GM18502 (cell line): ENCODE results near the gene GRIP2.

Experiments used
- ATAC-seq: cut with Tn5 transposase; IDR thresholded peaks from one replicate; pipeline ENCODE4 v1.9.1; 2021; ENCODE audit warnings: mild to moderate bottlenecking; ENCODE audit not compliant: unreplicated experiment, poor library complexity

The GRIP2 gene

DNA sequence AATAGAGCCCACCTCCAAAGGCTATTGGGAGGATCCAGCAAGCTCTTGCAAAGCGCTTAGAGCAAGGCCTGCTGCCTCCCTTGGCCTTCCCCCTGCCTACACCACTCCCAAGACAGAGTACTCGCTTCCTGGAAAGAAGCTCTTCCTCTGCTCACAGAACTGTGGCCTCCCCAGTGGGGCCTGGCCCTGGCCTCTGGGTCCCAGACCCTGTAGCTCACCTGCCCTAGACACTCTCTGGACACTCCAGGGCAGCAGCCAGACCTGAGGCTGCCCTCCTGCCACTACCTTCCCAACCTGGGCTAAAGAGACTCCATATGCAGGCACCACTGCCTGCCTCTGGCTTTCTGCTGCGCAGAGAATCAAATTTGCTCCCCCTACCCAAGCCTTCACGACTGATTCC lies 49.9 kb downstream of the GRIP2 start:
- ATAC-seq = no peak

GRCh38 chr3:14489641-14490040 lies 50.5 kb downstream of the GRIP2 start:
- no peak for ATAC-seq

GRCh38 chr3:14488286-14489041 lies 51.7 kb downstream of the GRIP2 start:
- no peak for ATAC-seq

DNA sequence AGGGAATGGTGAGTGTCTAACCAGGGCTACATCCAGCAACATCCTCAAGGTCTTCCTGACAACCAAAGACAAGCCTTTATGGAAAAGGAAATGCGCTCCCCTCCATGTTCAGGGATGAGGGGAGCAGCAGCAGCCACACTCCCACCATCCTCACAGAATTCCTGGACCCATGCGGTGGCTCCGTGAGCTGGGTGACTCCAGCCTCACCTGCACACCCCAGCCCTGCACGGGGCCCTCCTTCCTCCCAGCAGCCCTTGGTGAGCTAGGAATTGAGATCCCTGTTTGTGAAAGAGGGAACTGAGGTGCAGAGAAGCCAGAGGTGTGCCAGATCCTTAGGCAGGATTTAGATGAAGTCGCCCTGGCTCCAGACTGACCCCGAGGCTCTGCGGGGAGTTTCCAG lies 52.3 kb downstream of the GRIP2 start:
- no peak for ATAC-seq

DNA sequence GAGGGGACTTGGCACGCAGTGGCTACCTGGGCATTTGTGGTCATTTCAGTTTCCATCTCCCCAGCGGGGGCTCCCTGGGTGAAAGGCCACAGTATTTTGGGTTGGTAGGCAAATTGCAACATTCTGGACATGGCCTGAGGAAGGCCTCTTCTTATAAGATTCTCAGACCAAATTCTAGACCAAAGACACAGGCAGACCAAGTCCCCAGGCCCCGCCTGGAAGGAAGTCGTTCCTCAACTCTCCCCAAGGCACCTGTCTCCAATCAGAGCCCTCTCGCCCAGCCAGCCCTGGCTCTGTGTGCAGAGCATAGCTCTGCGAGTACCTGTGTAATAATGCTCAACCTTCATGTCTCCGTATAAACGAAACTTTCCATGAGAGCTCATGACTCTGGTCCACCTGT lies 53.1 kb downstream of the GRIP2 start:
- ATAC-seq = no peak

- ATAC-seq = no peak
These were observed 53.7 kb downstream of the GRIP2 start for GRCh38 chr3:14486460-14486859.

DNA sequence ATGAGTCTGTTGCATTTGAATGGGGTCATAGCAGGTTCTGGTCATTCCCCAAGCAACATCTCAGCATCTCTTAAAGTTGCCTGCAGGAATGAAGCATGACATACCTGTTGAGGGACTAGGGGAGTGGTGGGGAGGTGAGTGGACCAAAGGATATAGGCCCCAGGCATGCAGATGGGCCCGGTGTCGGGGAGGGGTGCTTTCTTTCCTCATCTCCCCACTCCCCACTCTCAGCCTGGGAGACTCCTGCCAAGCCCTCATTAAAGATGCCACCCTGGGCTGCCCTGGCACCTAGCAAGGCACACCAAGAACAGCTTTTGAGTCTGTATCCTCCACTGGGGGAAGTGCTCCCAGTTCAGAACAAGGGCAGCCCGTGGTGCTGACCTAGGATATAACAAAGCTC lies 54.2 kb downstream of the GRIP2 start:
- ATAC-seq = no peak

DNA sequence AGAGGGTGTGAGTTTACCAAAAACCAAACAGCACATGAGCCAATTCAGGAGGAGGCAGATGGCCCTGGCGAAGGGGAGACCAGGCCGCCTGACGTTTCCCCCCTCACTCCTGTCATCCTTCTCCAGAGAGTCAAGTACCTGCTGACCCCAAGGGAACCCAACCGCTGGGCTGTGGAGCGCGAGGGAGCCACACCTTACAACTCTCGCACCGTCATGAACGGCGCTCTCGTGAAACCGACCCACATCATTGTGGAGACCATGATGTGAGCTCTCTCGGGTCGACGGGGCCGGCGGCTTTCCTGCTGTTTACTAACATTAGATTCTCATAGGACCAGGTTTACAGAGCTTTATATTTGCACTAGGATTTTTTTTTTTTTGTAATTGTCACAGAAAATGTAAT lies 55.4 kb downstream of the GRIP2 start:
- no peak for ATAC-seq

DNA sequence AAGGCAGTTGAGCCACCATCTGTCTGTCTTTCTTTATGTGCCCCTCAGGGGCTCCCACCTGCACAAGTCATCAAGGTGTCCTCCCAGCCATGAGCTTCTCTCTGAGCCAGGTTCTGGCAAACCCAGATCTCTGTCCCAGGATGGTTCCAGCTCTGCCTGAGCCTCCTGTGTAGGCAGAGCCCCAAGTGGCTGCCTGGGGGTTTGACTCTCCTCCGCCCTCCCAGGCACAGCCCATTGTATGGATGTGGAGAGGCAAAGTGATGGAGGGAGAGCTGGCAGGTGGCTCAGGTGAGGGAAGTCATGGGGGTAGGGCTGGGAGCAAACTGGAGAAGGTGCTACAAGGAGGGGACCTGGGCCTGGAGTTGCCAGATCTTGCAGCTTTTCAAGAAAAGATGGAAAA lies 56.9 kb downstream of the GRIP2 start:
- no peak for ATAC-seq

- ATAC-seq = no peak
These were observed 57.8 kb downstream of the GRIP2 start for GRCh38 chr3:14482271-14482721.

- no peak for ATAC-seq
These were observed 58.5 kb downstream of the GRIP2 start for GRCh38 chr3:14481646-14482036.

- no peak for ATAC-seq
These were observed 59.0 kb downstream of the GRIP2 start for GRCh38 chr3:14481018-14481645.

- ATAC-seq = no peak
These were observed 59.7 kb downstream of the GRIP2 start for GRCh38 chr3:14480207-14481017.

DNA sequence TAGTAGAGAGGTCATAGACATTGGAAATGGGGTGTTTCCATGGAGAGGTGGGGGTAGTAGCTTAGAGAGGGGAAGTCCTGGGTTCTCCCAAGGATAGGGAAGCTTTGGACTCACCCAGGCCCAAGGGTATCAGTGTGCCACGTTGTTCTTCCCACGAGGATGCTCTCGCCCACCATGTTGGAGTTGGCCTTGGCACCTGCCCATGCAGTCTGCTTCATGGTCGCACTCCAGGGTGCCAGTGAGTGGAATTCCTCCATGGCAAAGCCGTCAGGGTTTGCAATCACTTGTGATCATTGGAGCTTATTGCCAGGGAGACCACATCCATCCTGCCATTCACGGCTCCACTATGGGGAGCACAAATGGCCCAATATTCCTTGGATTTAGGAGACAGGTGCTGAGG lies 60.6 kb downstream of the GRIP2 start:
- ATAC-seq = no peak

DNA sequence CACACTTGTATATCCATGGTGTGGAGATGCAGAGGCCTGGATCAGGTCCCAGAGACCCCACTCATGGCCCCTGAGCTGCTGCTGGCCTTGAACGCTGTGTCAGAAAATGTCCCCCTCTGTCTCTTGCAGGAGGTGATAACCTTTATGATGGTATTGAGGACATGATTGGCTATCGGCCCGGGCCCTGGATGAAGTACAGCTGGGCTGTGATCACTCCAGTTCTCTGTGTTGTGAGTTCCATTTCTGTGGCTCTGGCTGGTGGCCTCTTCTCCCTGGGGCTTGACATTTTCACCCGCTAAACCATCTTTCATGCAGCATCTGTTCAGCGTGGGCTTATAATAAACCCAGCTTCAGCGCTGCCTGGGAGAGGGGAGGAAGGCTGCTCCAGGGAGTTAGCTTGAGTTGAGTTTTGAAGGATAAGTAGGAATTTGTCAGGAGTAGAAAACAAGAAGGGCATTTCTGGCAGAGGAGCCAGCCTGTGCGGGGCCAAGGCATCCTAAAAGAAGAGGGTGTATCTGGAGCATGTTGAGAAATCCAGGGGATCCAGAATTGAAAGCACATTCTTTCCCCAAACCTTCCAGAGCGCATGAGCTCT lies 61.1 kb downstream of the GRIP2 start:
- ATAC-seq = no peak

DNA sequence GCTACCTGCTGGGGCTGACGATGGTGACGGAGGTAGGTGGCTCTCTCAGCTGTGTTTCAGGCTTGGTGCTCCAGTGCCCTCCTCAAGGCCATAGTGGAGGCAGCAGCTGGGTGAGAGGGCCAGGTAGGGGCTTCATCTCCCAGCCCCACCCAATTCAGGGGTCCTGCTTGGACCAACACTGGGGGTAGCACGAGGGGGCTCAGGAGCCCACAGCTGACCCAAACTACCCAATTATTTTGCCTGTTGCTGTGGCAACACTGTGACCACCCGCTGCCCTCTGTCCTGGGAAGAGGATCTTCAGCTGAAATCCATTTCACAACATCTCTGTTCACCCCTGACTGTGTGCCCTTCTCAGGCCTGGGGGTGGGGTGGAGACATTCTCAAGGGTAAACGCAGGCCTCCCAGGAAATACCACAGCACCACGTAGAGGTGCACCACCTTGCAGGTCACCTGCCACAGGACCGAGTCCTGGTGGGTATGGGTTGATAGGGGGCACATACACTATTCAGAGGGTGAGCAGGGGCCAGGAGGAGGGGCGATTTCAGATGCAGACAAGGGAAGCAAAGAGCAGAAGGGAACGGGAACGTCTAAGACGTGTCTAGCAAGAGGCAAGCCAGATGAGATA lies 62.7 kb downstream of the GRIP2 start:
- no peak for ATAC-seq

DNA sequence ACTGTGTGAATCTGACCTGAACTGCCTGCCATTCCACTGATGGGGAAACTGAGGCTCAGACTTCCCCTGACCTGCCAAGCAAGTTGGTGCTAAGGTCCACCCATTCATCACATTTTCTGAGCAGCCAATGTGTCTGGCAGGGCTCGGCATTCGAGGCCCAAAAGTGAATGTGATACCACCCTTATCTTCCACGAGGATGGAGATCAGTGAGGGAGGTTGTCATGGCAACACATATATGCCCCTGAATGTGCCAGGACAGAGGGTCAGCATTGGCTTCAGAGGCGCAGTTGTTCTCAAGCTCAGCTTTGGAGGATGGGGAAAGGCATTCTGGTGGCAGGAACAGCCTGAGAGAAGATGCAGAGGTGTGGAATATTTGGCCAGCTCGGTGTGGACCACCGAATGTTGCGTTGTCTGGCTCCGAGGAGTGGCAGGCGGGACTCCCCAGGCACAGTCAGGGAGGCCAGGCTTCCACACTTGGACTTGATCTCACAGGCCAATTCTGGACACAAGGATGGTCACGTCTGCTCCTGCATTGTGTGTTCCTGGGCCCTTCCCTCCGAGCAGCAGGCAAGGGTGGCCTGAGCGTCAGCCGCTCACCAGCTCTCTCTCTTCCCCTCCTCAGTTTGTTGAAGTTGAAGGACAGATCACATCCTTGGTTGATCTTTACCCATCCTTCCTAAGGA lies 63.4 kb downstream of the GRIP2 start:
- no peak for ATAC-seq

GRCh38 chr3:14475621-14476020 lies 64.5 kb downstream of the GRIP2 start:
- no peak for ATAC-seq

- no peak for ATAC-seq
These were observed 65.6 kb downstream of the GRIP2 start for GRCh38 chr3:14474363-14475081.
